A549 (cell line): Measurements from ENCODE around the gene CDH2. TPM values are rescaled to one million over a fixed set of nuclear protein-coding genes. Genes with fewer than 3 reads are reported as not detected.

Source experiments
- ATAC-seq, 2 experiments: fragments of 200-7000 bp in 1 of 2; fragments of >200 bp in 1 of 2; cut with Nextera tagmentation in 1 of 2; cut with Tn5 transposase in 1 of 2; 3 replicates each; pipeline versions ENCODE4 v1.8.0 to v1.9.1; 2018 to 2020; ENCODE audit warnings: mild to moderate bottlenecking in 1 of 2, moderate library complexity in 1 of 2
- CTCF ChIA-PET: fragments of 300-600 bp; sonication (Branson Sonifier 250); formaldehyde crosslinking; extraction: SDS; loops from one replicate; lab custom pipeline; 2021; ENCODE audit warnings: antibody characterized with exemption, inconsistent platforms; lab: Yijun Ruan, JAX
- POLR2A ChIA-PET: fragments of 350-600 bp; formaldehyde crosslinking; extraction: SDS; loops from one replicate; lab custom pipeline; 2021; ENCODE audit warnings: antibody characterized with exemption, inconsistent platforms; lab: Yijun Ruan, JAX
- DNase-seq, 2 experiments: peaks; one replicate each; pipeline versions ENCODE4 v3.0.0 to v3.0.0-alpha.2; 2011 to 2016; ENCODE audit warnings: low read depth in 1 of 2, low spot score in 1 of 2
- FAIRE-seq: peaks from 2 replicates; lab custom pipeline; 2011; peaks lifted over from hg19 to GRCh38; lab: Jason Lieb, UNC
- H3K27ac ChIP-seq, 2 experiments: fragments of >200 bp; sonication (Bioruptor Twin); formaldehyde crosslinking; 3 replicates each; pipeline ENCODE4 v1.5.1; 2016 to 2017
- H3K4me1 ChIP-seq: fragments of >200 bp; sonication (Bioruptor Twin); formaldehyde crosslinking; 3 replicates; pipeline ENCODE4 v1.6.1; 2016
- H3K4me2 ChIP-seq: fragments of >200 bp; sonication (Bioruptor Twin); formaldehyde crosslinking; 3 replicates; pipeline ENCODE4 v1.6.1; 2016
- H3K4me3 ChIP-seq: fragments of >200 bp; sonication (Bioruptor Twin); formaldehyde crosslinking; 3 replicates; pipeline ENCODE4 v1.5.1; 2016
- H3K9me3 ChIP-seq: fragments of >200 bp; sonication (Bioruptor Twin); formaldehyde crosslinking; 3 replicates; pipeline ENCODE4 v1.6.1; 2016
- CBX2 ChIP-seq: fragments of 200-600 bp; sonication (generic); IDR thresholded peaks from 2 replicates; pipeline ENCODE4 v1.6.1; 2016; ENCODE audit warnings: low read depth, mild to moderate bottlenecking, borderline replicate concordance
- CEBPB ChIP-seq, 2 experiments: fragments of >200 bp in 1 of 2; sonication (Bioruptor Twin) in 1 of 2; formaldehyde crosslinking in 1 of 2; IDR thresholded peaks; 2 replicates each; pipeline ENCODE4 v1.6.1; 2012 to 2016
- CHD4 ChIP-seq: fragments of 200-600 bp; sonication (generic); IDR thresholded peaks from 2 replicates; pipeline ENCODE4 v1.6.1; 2016; ENCODE audit warnings: antibody characterized with exemption, mild to moderate bottlenecking, borderline replicate concordance
- EHF ChIP-seq: fragments of 250-450 bp; sonication (Bioruptor Pico); IDR thresholded peaks from 2 replicates; pipeline ENCODE4 v1.5.0; 2020; ENCODE audit warnings: mild to moderate bottlenecking
- FOXS1 ChIP-seq: fragments of 250-450 bp; sonication (Bioruptor Pico); IDR thresholded peaks from 2 replicates; pipeline ENCODE4 v1.5.0; 2020; ENCODE audit warnings: mild to moderate bottlenecking, moderate library complexity
- HDAC2 ChIP-seq: fragments of 200-600 bp; sonication (generic); IDR thresholded peaks from 2 replicates; pipeline ENCODE4 v1.6.1; 2016
- HOXA7 ChIP-seq: fragments of 250-450 bp; sonication (Bioruptor Pico); IDR thresholded peaks from 2 replicates; pipeline ENCODE4 v1.5.0; 2020; ENCODE audit warnings: mild to moderate bottlenecking, moderate library complexity
- KDM1A ChIP-seq: fragments of 200-600 bp; sonication (generic); IDR thresholded peaks from 2 replicates; pipeline ENCODE4 v1.6.1; 2016; ENCODE audit warnings: low read depth, mild to moderate bottlenecking
- KDM5A ChIP-seq: fragments of 200-600 bp; sonication (generic); IDR thresholded peaks from 2 replicates; pipeline ENCODE4 v1.6.1; 2016; ENCODE audit warnings: antibody characterized with exemption, mild to moderate bottlenecking
- MAZ ChIP-seq: fragments of 150-350 bp; IDR thresholded peaks from 2 replicates; pipeline ENCODE4 v1.6.1; 2014; ENCODE audit warnings: antibody characterized with exemption, low read depth, low read length, borderline replicate concordance
- PHF8 ChIP-seq: fragments of 200-600 bp; sonication (generic); IDR thresholded peaks from 2 replicates; pipeline ENCODE4 v1.6.1; 2016; ENCODE audit warnings: low read depth, mild to moderate bottlenecking, antibody characterized with exemption, moderate library complexity, borderline replicate concordance
- POLR2A ChIP-seq: IDR thresholded peaks from 2 replicates; pipeline ENCODE4 v1.6.1; 2012; ENCODE audit warnings: mild to moderate bottlenecking, low read length
- RCOR1 ChIP-seq: fragments of 150-350 bp; IDR thresholded peaks from 2 replicates; pipeline ENCODE4 v1.6.1; 2014; ENCODE audit warnings: antibody characterized with exemption, low read length, low read depth
- ZC3H11A ChIP-seq: fragments of 450-650 bp; IDR thresholded peaks from 2 replicates; pipeline ENCODE4 v1.6.1; 2014; ENCODE audit warnings: antibody characterized with exemption, mild to moderate bottlenecking
- ZNF302 ChIP-seq: fragments of 250-450 bp; sonication (Bioruptor Pico); IDR thresholded peaks from 2 replicates; pipeline ENCODE4 v1.9.0; 2021; ENCODE audit warnings: inconsistent platforms, mild to moderate bottlenecking, moderate library complexity
- WGBS: methylation state at CpG from one replicate; pipeline ENCODE4 v1.1.6; 2017; ENCODE audit errors: missing lambda C conversion rate; 5-methylcytosine and 5-hydroxymethylcytosine counted together
- polyA plus RNA-seq, 4 experiments: library from polyadenylated mRNA; depleted of rRNA in 3 of 4; stranded (reverse); fragments of >200 nt; fragmentation: RNase III in 1 of 4; extraction: RNeasy Plus Mini Kit Qiagen cat#74134 plus additional on column Dnase treatment in 1 of 4; gene quantifications; 2 replicates in 3 of 4; 3 replicates in 1 of 4; pipeline ENCODE4 v1.2.3, GENCODE V29; 2011 to 2017
- TF ChIP-seq, protein P1 (sequence below): fragments of >200 bp; sonication (Bioruptor Twin); formaldehyde crosslinking; IDR thresholded peaks from 3 replicates; pipeline ENCODE4 v1.5.1; 2016
- TF ChIP-seq, protein P2 (sequence below): fragments of 250-450 bp; sonication (Bioruptor Pico); IDR thresholded peaks from 2 replicates; pipeline ENCODE4 v1.5.0; 2020; ENCODE audit warnings: low read depth, mild to moderate bottlenecking, moderate library complexity
- TF ChIP-seq, protein P3 (sequence below): IDR thresholded peaks from 2 replicates; pipeline ENCODE4 v1.6.1; 2012
- TF ChIP-seq, protein P4 (sequence below): fragments of 200-600 bp; sonication (generic); IDR thresholded peaks from 2 replicates; pipeline ENCODE4 v1.6.1; 2016; ENCODE audit warnings: antibody characterized with exemption, mild to moderate bottlenecking, moderate library complexity

CDH2 gene
- polyA plus RNA-seq, 2 of the 4 experiments (the other 2 are of a cell fraction) = 54.0 to 71.9 TPM

DNA sequence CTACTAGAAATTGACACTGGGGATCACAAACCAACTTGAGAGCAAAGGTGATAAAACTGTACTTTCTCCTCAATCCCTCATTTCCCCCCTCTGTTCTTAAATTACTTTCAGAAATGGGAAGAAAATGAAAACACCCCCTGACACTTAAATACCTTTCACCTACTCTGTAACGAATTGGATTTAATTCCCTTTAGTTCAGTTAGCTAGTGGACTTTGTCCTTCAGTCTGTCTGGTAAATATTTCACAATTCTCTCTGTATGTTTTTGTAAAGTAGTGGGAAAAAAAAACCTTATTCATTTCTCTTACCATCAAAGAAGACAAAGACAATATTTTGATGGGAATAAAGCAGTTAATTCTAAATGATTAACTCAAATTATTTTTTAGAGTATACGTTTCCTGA is 85.7 kb downstream of the CDH2 start:
- DNase-seq = no peak
- ATAC-seq = no peak
- Histone ChIP-seq H3K9me3 (no peaks in the 10 kb centered on the region), H3K4me3 (peak overlapping the region; percentile 11; the same call in 1 of the 3 replicates), H3K4me1 (peaks cover 91% of the 10 kb centered on the region), H3K4me2 (peak overlapping the region; percentile 79), H3K27ac (peak overlapping the region; percentile 65 to 67)
- WGBS = 4% methylated on average over 2 of the region's 2 CpGs
- FAIRE-seq = peak; percentile 43
- TF ChIP-seq, protein P1, sequence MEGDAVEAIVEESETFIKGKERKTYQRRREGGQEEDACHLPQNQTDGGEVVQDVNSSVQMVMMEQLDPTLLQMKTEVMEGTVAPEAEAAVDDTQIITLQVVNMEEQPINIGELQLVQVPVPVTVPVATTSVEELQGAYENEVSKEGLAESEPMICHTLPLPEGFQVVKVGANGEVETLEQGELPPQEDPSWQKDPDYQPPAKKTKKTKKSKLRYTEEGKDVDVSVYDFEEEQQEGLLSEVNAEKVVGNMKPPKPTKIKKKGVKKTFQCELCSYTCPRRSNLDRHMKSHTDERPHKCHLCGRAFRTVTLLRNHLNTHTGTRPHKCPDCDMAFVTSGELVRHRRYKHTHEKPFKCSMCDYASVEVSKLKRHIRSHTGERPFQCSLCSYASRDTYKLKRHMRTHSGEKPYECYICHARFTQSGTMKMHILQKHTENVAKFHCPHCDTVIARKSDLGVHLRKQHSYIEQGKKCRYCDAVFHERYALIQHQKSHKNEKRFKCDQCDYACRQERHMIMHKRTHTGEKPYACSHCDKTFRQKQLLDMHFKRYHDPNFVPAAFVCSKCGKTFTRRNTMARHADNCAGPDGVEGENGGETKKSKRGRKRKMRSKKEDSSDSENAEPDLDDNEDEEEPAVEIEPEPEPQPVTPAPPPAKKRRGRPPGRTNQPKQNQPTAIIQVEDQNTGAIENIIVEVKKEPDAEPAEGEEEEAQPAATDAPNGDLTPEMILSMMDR = no peak
- TF ChIP-seq RCOR1 (no peak), CEBPB (IDR thresholded peaks at IDR 0.05) (peak; percentile 39 to 49; a peak in 2 of 4 replicates), ZNF302 (CRISPR knock-in tag) (no peak)
- TF ChIP-seq, protein P2, sequence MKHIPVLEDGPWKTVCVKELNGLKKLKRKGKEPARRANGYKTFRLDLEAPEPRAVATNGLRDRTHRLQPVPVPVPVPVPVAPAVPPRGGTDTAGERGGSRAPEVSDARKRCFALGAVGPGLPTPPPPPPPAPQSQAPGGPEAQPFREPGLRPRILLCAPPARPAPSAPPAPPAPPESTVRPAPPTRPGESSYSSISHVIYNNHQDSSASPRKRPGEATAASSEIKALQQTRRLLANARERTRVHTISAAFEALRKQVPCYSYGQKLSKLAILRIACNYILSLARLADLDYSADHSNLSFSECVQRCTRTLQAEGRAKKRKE (CRISPR knock-in tag) = no peak
- CTCF ChIA-PET = no interaction called here
- POLR2A ChIA-PET = no interaction called here

DNA sequence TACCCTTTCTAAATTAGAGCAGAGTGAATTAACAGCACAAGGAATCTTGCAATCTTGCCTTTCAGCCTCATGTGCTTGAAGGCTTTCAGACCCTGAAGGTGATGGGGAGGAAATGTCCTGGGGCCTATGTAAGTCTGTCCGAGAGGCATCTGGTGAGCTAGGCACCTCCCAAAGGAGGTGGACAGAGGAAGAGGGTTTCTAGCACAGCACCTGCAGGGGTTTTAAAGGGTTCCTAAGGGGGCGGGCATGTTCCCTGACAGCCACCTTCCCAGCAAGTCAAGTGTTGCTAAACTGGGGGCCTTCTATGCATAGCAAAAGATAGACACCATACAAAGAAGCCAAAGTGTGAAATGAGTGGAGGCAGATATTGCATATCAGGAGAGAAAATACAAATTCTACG is 88.5 kb downstream of the CDH2 start:
- no peak for TF ChIP-seq CBX2
- no peak for TF ChIP-seq CHD4
- TF ChIP-seq, protein P3, sequence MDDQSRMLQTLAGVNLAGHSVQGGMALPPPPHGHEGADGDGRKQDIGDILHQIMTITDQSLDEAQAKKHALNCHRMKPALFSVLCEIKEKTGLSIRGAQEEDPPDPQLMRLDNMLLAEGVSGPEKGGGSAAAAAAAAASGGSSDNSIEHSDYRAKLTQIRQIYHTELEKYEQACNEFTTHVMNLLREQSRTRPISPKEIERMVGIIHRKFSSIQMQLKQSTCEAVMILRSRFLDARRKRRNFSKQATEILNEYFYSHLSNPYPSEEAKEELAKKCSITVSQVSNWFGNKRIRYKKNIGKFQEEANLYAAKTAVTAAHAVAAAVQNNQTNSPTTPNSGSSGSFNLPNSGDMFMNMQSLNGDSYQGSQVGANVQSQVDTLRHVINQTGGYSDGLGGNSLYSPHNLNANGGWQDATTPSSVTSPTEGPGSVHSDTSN = no peak
- no peak for TF ChIP-seq ZC3H11A
- TF ChIP-seq KDM1A = no peak
- TF ChIP-seq PHF8 = no peak
- no peak for TF ChIP-seq HOXA7 (CRISPR knock-in tag)
- no peak for TF ChIP-seq POLR2A
- TF ChIP-seq, protein P4, sequence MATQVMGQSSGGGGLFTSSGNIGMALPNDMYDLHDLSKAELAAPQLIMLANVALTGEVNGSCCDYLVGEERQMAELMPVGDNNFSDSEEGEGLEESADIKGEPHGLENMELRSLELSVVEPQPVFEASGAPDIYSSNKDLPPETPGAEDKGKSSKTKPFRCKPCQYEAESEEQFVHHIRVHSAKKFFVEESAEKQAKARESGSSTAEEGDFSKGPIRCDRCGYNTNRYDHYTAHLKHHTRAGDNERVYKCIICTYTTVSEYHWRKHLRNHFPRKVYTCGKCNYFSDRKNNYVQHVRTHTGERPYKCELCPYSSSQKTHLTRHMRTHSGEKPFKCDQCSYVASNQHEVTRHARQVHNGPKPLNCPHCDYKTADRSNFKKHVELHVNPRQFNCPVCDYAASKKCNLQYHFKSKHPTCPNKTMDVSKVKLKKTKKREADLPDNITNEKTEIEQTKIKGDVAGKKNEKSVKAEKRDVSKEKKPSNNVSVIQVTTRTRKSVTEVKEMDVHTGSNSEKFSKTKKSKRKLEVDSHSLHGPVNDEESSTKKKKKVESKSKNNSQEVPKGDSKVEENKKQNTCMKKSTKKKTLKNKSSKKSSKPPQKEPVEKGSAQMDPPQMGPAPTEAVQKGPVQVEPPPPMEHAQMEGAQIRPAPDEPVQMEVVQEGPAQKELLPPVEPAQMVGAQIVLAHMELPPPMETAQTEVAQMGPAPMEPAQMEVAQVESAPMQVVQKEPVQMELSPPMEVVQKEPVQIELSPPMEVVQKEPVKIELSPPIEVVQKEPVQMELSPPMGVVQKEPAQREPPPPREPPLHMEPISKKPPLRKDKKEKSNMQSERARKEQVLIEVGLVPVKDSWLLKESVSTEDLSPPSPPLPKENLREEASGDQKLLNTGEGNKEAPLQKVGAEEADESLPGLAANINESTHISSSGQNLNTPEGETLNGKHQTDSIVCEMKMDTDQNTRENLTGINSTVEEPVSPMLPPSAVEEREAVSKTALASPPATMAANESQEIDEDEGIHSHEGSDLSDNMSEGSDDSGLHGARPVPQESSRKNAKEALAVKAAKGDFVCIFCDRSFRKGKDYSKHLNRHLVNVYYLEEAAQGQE = no peak
- TF ChIP-seq FOXS1 (CRISPR knock-in tag) = no peak
- no peak for TF ChIP-seq MAZ
- no peak for TF ChIP-seq HDAC2
- no peak for TF ChIP-seq EHF (CRISPR knock-in tag)
- no peak for TF ChIP-seq KDM5A
- TF ChIP-seq, protein P2 (CRISPR knock-in tag) = no peak
- ATAC-seq (no peak), DNase-seq (no peak), FAIRE-seq (no peak)
- Histone ChIP-seq H3K9me3 (no peaks in the 10 kb centered on the region), H3K4me3 (no peak overlapping the region), H3K27ac (peak overlapping the region; percentile 67; a peak in 4 of 6 replicates), H3K4me1 (peaks cover 75% of the 10 kb centered on the region), H3K4me2 (peak overlapping the region; percentile 92; the same call in 2 of the 3 replicates)
- ChIA-PET POLR2A (no interaction called here), CTCF (no interaction called here)
- 77% methylated on average over 3 of the region's 3 CpGs for whole genome bisulfite sequencing
